Keratinocyte (primary cell): ENCODE results near the gene GIMAP6.
"Not testable (repeated sequence)": the region's sequence is repeated elsewhere in the genome, so short reads cannot be mapped to it uniquely, and the experiment has no call there.

Experiments used
- CTCF ChIP-seq, 3 experiments: IDR thresholded peaks in 1 of 3; conservative IDR thresholded peaks in 1 of 3; optimal IDR thresholded peaks in 1 of 3; 2 replicates in 2 of 3; 3 replicates in 1 of 3; pipeline versions ENCODE3 to v1.5.1; 2011; ENCODE audit warnings: low read length in 3 of 3, mild to moderate bottlenecking in 3 of 3, moderate library complexity in 2 of 3, control low read depth in 1 of 3, inconsistent platforms in 1 of 3; ENCODE audit not compliant: insufficient read depth in 2 of 3; ENCODE audit errors: extremely low read depth in 1 of 3
- EZH2 ChIP-seq: IDR thresholded peaks from one replicate; pipeline ENCODE4 v1.6.1; 2012; ENCODE audit warnings: inconsistent platforms, mild to moderate bottlenecking, low read length, moderate library complexity

DNA sequence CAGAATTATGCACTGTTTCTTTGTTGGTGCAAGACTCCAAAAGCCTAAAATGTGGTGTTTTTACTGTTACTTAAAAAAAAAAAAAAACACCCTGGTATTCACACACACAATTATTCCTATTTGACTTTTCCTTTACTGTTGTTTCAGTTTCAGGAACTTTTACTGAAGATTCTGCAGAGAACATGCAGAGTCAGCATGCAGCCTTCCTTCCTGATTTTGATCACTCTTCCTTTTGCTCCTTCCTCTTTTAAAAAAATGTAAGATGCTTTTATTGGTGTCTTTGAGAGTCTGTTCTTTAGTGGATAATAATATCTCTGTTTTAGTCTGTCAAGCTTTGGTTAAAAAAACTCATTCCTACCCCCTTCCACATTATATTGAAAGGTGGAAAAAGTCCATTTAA is 44.1 kb upstream of the GIMAP6 start:
- not testable (repeated sequence) for TF ChIP-seq CTCF (optimal IDR thresholded peaks at IDR 0.05 in 1 of 3, IDR thresholded peaks at IDR 0.05 in 1 of 3, conservative IDR thresholded peaks at IDR 0.05 in 1 of 3; ENCODE audit: extremely low read depth in 1 of 3, insufficient read depth in 2 of 3, low read length in 3 of 3); EZH2
